ENCODE measurements around the gene RHOH. TPM values are rescaled to one million over a fixed set of nuclear protein-coding genes. Genes with fewer than 3 reads are reported as not detected.

Gene RHOH
- total RNA-seq, 2 donors from 2014 or later = 3.2 to 4.2 TPM

- no peak for DNase-seq (ENCODE audit: low spot score)
- intact Hi-C loops (cut with DNase I) = no loop called here
These were observed 54.5 kb downstream of the RHOH start for GRCh38 chr4:40251366-40251765.

DNA sequence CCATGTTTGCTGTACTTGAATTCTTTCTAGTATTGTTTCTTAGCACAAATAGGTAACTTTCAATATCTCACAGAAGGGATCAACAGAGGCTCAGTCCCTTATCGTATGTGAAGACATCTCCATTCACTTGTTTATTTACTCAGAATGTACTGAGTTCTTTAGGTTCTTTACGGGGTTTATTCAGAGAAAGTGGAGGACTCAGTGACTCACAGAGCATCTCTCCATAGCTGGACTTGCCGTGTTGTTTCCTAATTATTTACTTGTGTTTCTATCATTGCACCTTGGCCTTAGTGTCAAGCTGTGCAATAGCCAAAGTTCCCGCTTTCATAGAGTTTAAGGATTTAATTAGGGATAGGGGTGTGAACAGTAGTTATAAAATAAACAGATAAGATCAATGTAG lies 57.1 kb downstream of the RHOH start:
- intact Hi-C loops (cut with DNase I) = no loop called here
- DNase-seq (ENCODE audit: low spot score) = no peak

DNA sequence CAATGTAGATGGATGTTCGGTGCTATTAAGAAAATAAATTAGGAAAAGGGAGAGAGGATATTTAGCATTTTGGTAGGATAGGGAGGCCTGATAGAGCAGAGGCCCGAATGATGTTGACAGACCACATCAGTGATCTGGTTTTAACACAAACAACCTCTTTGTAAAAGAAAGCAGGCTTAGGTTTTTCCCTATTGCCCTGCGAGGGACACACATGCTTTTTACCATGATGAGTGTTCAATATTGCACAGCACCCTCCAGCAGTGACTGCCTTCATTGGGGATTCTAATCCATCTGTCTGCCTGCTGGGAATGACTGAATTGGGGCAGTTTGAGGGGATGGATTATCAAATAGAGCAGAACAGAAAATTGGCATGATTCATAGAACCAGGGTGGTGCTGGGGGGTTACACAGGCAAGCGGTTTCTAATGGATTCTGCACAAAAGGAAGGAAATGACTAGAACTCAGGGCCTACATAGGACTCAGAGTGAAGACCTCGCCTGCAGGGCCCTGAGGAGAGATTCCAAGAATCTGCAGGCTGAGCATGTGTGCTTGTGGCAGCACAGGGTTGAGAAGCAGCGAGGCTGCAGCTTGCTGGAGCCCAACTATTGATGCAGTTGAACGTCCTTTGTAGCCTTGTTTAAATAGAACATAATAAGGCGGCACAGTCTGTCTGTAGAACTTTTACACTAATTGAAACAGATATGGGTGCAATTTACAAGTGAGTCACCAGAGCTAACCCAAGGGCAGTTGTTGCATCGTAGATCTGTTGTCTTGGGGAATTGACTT lies 58.0 kb downstream of the RHOH start:
- intact Hi-C loops (cut with DNase I) = no loop called here
- no peak for DNase-seq (ENCODE audit: low spot score)

GRCh38 chr4:40255393-40256281 lies 58.8 kb downstream of the RHOH start:
- intact Hi-C loops (cut with DNase I) = no loop called here
- DNase-seq (ENCODE audit: low spot score) = no peak

GRCh38 chr4:40256329-40256728 lies 59.5 kb downstream of the RHOH start:
- intact Hi-C loops (cut with DNase I) = no loop called here
- no peak for DNase-seq (ENCODE audit: low spot score)

DNA sequence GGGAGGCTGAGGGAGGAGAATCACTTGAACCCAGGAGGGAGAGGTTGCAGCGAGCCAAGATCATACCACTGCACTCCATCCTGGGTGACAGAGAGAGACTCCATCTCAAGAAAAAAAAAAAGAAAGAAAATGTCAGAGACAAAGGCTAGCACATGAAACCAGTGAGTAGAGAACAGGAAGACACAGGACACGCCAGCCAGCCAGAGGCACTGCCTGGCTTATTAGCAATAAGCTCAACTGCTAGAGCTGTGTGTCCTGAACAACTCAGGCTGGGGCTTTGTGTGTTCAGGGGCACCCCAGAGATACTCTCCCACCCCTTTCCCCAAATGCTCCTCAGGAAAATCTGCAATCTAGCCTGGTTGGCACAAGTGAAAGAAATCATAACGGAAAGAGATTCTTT lies 60.0 kb downstream of the RHOH start:
- DNase-seq (ENCODE audit: low spot score) = no peak
- intact Hi-C loops (cut with DNase I) = no loop called here

DNA sequence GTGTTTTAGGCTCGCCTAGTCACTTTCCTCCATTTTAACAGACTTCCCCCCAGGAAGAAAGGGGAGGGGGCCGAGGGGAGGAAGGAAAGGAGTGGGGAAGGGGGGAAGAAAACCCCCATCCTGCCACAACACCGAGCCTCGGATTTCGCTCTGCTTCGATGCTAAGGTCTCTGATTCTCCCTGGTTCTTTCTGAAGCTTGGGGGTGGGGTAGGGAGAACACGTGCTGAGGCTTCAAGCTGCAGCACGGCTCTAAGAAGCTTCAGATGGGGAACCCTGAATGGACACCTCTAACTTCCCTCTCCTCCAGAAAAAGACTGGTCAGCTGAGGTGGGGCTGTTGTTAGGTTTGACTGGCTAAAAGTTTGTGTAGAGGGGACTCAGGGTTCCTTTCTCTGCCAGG lies 61.8 kb downstream of the RHOH start:
- no peak for DNase-seq (ENCODE audit: low spot score)
- intact Hi-C loops (cut with DNase I) = no loop called here

- intact Hi-C loops (cut with DNase I) = no loop called here
- DNase-seq (ENCODE audit: low spot score) = no peak
These were observed 64.6 kb downstream of the RHOH start for GRCh38 chr4:40261231-40262076.

GRCh38 chr4:40262077-40262528 lies 65.3 kb downstream of the RHOH start:
- intact Hi-C loops (cut with DNase I) = no loop called here
- DNase-seq (ENCODE audit: low spot score) = no peak

DNA sequence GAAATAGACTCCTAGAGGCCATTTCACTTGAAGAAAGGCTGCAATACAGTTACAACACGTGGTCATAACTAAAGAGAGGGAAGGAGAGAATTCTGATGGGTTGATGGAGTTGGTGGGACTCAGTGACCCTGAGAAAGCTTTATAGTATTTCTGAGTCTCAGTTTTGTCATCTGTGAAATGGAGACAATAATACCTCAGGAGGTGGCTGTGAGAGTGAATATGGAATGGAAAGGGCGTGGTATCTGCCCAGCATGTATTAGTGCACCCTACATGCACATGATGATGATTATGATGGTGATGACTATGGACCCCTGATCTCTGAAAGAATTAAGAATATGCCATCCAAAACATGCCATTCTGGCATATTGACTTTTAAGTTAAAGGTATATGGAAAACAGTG lies 66.0 kb downstream of the RHOH start:
- intact Hi-C loops (cut with DNase I) = no loop called here
- no peak for DNase-seq (ENCODE audit: low spot score)

DNA sequence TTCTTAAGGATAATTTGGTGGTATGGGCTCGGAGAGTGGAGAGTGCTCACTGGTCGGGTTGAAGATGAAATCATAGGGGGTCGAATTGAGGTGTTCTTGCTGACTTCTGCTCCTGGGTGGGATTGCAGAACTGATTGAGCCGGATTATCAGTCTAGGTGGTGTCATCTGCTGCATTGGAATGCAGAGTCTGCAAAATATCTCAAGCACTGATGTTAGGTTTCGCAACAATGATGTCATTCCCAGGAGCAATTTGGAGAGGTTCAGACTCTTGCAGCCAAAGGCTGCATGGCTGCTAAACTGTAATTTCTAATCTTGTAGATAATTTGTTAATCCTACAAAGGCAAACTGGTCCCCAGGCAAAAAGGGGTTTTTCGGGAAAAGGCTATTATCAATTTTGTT lies 67.7 kb downstream of the RHOH start:
- intact Hi-C loops (cut with DNase I) = no loop called here
- DNase-seq (ENCODE audit: low spot score) = no peak

GRCh38 chr4:40264995-40265909 lies 68.4 kb downstream of the RHOH start:
- intact Hi-C loops (cut with DNase I) = no loop called here
- no peak for DNase-seq (ENCODE audit: low spot score)

GRCh38 chr4:40265910-40266274 lies 69.1 kb downstream of the RHOH start:
- intact Hi-C loops (cut with DNase I) = no loop called here

DNA sequence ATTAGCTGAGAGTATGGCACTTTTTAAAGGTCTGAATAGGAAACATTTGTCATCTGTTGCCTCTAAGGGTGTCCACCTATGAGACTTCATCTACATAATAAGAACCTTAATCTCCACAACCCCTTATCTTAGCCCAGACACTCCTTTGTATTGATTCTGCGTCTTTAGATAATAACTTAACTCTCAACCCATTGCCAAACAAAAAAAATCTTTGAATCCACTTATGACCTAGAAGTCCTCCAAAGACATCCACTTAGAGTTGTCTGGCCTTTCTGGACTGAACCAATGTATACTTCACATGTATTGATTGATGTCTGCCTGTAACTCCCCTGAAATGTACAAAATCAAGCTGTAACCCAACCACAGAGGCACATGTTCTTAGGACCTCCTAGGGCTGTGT lies 72.3 kb downstream of the RHOH start:
- intact Hi-C loops (cut with DNase I) = no loop called here
- no peak for DNase-seq (ENCODE audit: low spot score)

More at GRCh38 chr4:40265910-40266274, 69.1 kb downstream of the RHOH start:
- no peak for DNase-seq (ENCODE audit: low spot score)

DNA sequence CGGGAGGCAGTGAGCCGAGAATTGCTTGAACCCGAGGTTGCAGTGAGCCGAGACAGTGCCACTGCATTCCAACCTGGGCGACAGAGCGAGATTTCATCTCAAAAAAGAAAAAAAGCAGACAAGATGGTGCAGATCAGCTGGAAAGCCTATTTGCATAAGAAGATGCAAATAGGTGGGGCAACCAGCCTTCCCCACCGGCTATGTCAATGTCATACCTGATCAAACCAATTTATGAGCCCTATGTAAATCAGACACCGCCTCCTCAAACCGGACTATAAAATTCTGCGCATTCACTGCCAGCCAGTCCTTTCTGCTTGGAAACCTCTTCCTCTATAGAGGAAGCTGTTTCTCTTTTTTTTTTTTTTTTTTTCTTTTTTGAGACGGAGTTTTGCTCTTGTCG lies 73.8 kb downstream of the RHOH start:
- intact Hi-C loops (cut with DNase I) = no loop called here
- no peak for DNase-seq (ENCODE audit: low spot score)

DNA sequence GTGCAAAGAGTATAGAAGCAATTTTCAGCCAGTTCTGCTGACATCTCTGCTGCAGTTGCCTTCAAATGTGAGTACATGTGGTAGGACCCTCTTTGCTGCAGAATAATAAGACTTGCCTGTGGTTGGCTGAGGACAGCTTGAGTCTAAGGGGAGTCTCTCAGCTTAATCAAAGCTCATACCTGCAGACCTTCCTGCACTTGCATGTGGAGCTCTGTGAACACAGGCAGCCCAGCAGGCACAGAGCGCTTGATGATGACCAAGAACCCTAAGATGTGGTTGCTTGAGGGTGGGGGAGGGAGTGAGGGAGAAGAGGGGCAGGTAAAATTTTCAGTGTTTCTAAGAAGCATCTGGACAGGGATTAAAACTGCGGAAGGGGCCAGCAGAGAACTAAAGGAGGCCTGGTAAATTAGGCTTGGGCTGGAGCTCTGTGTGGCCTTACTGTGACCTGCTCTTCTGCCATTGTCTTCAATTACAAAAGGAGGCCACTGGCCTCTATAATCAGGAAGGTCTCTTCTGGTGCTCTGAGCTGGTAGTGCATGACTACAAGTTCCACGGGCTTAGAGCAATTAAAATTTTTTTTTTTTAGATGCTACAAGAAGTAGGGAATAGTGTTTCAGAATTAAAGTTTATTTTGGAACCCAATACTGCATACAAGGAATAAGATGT lies 78.4 kb downstream of the RHOH start:
- DNase-seq (ENCODE audit: low spot score) = no peak
- intact Hi-C loops (cut with DNase I) = no loop called here

DNA sequence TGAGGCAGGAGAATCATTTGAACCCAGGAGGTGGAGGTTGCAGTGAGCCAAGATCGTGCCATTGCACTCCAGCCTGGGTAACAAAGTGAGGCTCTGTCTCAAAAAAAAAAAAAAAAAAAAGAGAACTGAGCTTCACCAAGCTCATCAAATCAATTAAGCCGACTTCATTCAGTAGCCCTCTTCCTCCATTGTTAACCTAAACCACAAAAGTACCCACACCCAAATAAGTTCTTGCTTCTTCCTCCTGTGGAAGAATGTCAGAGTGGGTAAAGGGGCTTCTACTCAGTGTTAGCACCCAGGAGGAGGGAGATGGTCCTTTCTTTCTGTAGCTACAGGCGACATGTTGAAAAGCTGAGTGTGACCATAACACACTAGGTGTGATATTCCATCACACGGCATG lies 79.7 kb downstream of the RHOH start:
- no peak for DNase-seq (ENCODE audit: low spot score)
- intact Hi-C loops (cut with DNase I) = no loop called here

DNA sequence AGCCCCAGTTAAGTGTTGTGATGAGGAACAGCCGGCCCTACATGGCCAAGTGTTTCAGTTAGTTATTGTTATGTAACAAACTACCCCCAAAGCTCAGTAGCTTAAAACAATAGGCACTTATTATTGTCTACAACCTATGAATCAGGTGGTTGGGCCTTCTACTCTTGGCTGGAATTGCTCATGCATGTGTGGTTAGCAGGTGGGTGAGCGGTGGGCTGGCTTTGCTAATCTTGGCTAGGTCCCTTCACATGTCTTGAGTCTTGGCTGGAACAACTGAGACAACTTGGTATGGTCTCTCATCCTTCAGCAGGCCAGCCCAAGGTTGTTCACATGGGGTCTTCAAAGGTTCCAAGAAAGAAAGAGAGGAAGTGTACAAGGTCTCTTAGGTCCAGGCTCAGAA lies 83.8 kb downstream of the RHOH start:
- DNase-seq (ENCODE audit: low spot score) = no peak
- intact Hi-C loops (cut with DNase I) = no loop called here
